ENCODE results near the gene C2CD4C. TPM values are rescaled to one million over a fixed set of nuclear protein-coding genes. Genes with fewer than 3 reads are reported as not detected.
"Not testable (repeated sequence)": the region's sequence is repeated elsewhere in the genome, so short reads cannot be mapped to it uniquely, and the experiment has no call there.

C2CD4C gene
- total RNA-seq, 1 experiment from 2014 or later, result 14.6 TPM

GRCh38 chr19:393560-393959 lies 15.4 kb downstream of the C2CD4C start:
- H3K56ac ChIP-seq (ENCODE audit: insufficient read length, low read depth, low read length); H2AK5ac ChIP-seq (ENCODE audit: insufficient read length, low read length); H3K4me3 Mint-ChIP-seq; H3K79me2 ChIP-seq (ENCODE audit: insufficient read depth, low read length); H3K79me1 ChIP-seq (ENCODE audit: insufficient read depth, low read depth, low read length, poor library complexity, severe bottlenecking); H3K4ac ChIP-seq (ENCODE audit: low read depth, low read length); H2BK120ac ChIP-seq (ENCODE audit: low read depth, low read length, poor library complexity, severe bottlenecking); H2BK12ac ChIP-seq (ENCODE audit: insufficient read length, low read depth, low read length); H3K4me1 ChIP-seq (ENCODE audit: insufficient read depth, low read length); H3K27me3 ChIP-seq (ENCODE audit: insufficient read depth, low read length); H3K14ac ChIP-seq (ENCODE audit: insufficient read depth, low read length); H4K91ac ChIP-seq (ENCODE audit: insufficient read length, low read depth, low read length); H2BK20ac ChIP-seq (ENCODE audit: low read depth, low read length, poor library complexity, severe bottlenecking); H3T11ph ChIP-seq (ENCODE audit: low read length); H3K23me2 ChIP-seq (ENCODE audit: insufficient read length, low read depth, low read length, poor library complexity, severe bottlenecking); H3K4me2 ChIP-seq (ENCODE audit: insufficient read depth, insufficient read length, low read length); H2AFZ ChIP-seq (ENCODE audit: low read length); H4K5ac ChIP-seq (ENCODE audit: insufficient read length, low read depth, low read length); H4K20me1 ChIP-seq (ENCODE audit: control insufficient read depth, insufficient read depth, insufficient read length); H3K27ac Mint-ChIP-seq; H2BK5ac ChIP-seq (ENCODE audit: insufficient read length, low read length); H4K8ac ChIP-seq (replicated peaks; ENCODE audit: insufficient read length, low read depth, low read length); H3K27ac ChIP-seq (ENCODE audit: insufficient read length, low read depth, low read length); H3K23ac ChIP-seq (ENCODE audit: insufficient read length, low read depth, low read length); DNase-seq; H3K9ac ChIP-seq (ENCODE audit: extremely low read depth, insufficient read length, low read length); H2BK15ac ChIP-seq (ENCODE audit: low read depth, low read length); H3K18ac ChIP-seq (ENCODE audit: insufficient read length, low read depth, low read length): not testable (repeated sequence)
- Mint-ChIP-seq H3K4me1 (peaks cover 23 to 26% of the 10 kb centered on the region in 2 experiments), H3K27me3 (ENCODE audit: low read depth) (peaks cover 44% of the 10 kb centered on the region), H3K36me3 (ENCODE audit: insufficient read depth in 1 of 3, low read depth in 3 of 3) (peaks cover 3 to 13% (median 10%) of the 10 kb centered on the region in 3 experiments; a peak in 5 of 7 replicates), H3K9me3 (peaks cover 27 to 40% of the 10 kb centered on the region in 2 experiments)
- H3K9me3 ChIP-seq (ENCODE audit: control insufficient read depth, low read depth, low read length), result peaks cover 10% of the 10 kb centered on the region
